ENCODE results near the gene FAM171A1.
A peak's percentile ranks its signal among the peaks of the same experiment; 100 is the strongest.

FAM171A1 gene

DNA sequence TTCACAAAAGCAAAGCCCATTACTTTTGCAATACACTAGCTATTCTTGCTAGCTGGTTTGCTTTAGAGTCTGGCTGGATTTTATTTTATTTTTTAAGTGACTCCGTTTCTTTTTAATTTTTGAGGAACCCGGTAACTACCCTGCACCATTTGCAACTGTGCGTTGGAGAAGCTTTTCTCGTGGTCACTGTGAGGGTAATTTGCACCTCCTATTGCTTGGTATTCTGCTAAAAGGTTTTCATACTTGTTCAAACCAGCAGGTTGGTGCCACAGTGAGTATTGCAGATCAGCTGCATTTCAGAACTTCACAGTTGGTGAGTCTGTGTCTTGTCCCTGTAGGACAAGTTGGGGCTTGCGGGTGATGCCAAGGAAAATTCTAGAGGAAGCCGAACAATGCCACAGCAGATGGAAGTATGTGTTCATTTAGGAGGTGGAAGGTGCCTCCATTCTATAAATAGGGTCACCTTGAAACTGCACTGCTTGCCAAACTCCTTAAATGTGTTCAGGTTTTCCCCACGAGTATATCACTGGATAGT is 198.7 kb downstream of the FAM171A1 start:
- no peaks in the 10 kb centered on the region for H3K9me3 ChIP-seq (ENCODE audit: control insufficient read depth in 1 of 2, low read length in 2 of 2)
- H3K36me3 ChIP-seq (ENCODE audit: control insufficient read depth in 1 of 2, insufficient read depth in 2 of 2, low read length in 2 of 2): no peaks in the 10 kb centered on the region
- H3K4me1 ChIP-seq (ENCODE audit: control insufficient read depth in 1 of 2, insufficient read depth in 2 of 2, low read length in 2 of 2): peaks cover 6% of the 10 kb centered on the region in 2 donors
- H3K27me3 ChIP-seq (ENCODE audit: low read depth, low read length): no peaks in the 10 kb centered on the region
- no peak overlapping the region for H3K4me3 ChIP-seq (ENCODE audit: low read depth in 1 of 2, low read length in 2 of 2)
- H3K27ac ChIP-seq (ENCODE audit: low read length): no peak overlapping the region

DNA sequence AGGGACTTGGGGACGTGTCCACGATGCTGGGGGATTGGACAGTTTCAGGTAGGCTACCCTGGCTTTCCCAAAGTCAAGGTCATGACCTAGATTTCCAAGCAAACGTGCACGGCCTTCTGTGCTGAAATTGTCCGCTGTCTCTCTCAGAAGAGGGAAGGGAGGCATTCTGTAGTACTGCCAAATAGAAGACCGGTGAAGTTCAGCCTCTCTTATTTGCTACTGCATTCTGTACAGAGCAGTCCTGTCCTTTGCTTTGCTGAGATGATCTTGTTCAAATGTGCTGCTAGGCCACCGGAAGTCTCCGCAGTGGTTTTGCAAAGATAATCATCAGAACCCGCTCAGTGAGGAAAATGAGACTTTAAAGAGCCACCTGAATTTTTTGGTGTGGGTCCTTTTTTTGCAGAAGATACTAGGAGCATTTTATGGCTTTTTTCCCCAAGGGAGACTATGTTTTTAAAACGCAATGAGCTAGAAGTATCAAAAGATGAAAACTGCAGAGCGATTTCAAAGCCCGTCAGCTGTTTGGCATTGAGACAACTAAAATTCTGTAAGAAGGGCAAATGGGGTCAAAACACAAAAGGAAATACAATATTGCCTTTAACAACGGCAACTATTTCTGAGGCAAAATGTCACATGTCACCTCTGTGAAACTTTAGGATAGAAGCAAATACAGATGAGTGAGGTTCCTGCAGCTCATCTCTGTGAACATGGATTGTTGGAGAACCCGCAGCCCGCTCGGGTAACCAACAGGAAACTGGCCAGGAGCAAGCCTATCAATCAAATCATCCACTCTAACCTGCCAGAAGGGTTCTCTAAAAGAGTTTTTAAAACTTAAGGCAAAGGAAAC is 201.3 kb downstream of the FAM171A1 start:
- no peak overlapping the region for H3K27ac ChIP-seq (ENCODE audit: low read length)
- H3K4me3 ChIP-seq (ENCODE audit: low read depth in 1 of 2, low read length in 2 of 2): peak overlapping the region in 1 of 2 donors; percentile 15
- H3K9me3 ChIP-seq (ENCODE audit: control insufficient read depth in 1 of 2, low read length in 2 of 2): no peaks in the 10 kb centered on the region
- peaks cover 11 to 17% of the 10 kb centered on the region in 2 donors for H3K4me1 ChIP-seq (ENCODE audit: control insufficient read depth in 1 of 2, insufficient read depth in 2 of 2, low read length in 2 of 2)
- H3K27me3 ChIP-seq (ENCODE audit: low read depth, low read length): no peaks in the 10 kb centered on the region
- no peaks in the 10 kb centered on the region for H3K36me3 ChIP-seq (ENCODE audit: control insufficient read depth in 1 of 2, insufficient read depth in 2 of 2, low read length in 2 of 2)

DNA sequence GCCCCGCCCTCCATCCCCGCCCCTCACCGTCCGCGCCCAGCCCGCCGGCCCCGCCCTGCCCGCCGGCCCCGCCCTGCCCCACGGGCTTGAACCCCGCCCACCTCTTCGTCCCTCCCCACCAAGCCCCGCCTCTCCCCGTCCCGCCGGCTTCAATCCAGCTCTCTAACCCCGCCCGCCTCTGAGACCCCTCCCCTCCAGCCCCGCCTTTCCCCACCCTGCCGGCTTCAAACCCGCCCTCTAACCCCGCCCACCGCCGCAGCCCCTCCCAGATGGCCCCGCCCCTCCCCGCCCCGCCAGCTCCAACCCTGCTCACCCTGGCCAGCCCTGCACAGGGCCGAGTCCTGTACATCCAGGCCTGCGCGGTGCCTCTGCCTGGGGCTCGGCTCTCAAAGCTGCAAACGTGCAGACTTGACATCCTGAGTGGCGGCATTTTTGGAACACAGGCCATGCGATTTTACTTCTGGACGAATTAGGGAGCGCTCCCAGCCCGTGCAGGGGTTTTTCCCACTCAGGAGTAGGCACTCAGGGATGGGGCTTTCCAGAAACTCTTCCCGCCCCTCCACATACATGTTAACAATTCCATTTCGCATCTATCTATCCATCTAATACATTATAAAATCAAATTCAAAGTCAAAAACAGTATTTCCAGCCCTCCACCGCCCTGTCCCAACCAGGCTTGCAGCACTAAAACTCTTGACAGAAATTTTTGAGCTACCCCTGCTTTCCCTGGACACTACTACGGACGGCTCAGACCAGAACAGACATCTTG is 202.1 kb downstream of the FAM171A1 start:
- H3K27ac ChIP-seq (ENCODE audit: low read length): no peak overlapping the region
- H3K9me3 ChIP-seq (ENCODE audit: control insufficient read depth in 1 of 2, low read length in 2 of 2): no peaks in the 10 kb centered on the region
- H3K27me3 ChIP-seq (ENCODE audit: low read depth, low read length): no peaks in the 10 kb centered on the region
- H3K4me3 ChIP-seq (ENCODE audit: low read depth in 1 of 2, low read length in 2 of 2): peak overlapping the region in 1 of 2 donors; percentile 15
- no peaks in the 10 kb centered on the region for H3K36me3 ChIP-seq (ENCODE audit: control insufficient read depth in 1 of 2, insufficient read depth in 2 of 2, low read length in 2 of 2)
- H3K4me1 ChIP-seq (ENCODE audit: control insufficient read depth in 1 of 2, insufficient read depth in 2 of 2, low read length in 2 of 2): peaks cover 11 to 17% of the 10 kb centered on the region in 2 donors

DNA sequence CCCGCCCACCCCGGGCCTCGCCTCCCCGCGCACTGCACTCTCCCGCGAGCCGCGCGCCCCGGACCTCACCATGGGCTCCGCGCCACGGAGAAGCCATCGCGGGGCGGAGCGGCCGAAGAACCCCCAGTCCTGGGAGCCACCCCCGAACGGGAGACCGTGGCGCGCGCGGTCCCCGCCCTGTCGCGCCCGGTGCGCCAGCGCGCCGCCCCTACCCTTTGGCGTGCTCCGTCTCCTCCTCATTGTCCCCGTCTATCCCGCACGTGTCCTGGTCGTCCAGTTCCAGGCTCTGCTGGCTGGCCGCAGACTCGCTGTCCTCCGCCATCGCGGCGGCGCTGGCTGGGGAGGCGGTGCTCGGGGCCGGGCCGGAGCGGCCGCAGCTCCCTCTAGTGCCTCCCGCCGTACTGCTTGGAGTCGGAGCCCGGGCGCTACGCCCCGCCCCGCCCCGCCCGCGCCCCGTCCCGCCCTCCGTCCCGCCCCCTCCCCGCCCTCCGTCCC is 202.8 kb downstream of the FAM171A1 start, which contains the start of gene NMT2:
Gene NMT2, minus strand, starts transcription at position 403 of the 495 bp plus-strand sequence. Its CDS starts 81 bp downstream, at position 322.
- Histone ChIP-seq H3K4me3 (ENCODE audit: low read depth in 1 of 2, low read length in 2 of 2) (peak within 1 kb of the TSS; percentile 81 to 87), H3K9me3 (ENCODE audit: control insufficient read depth in 1 of 2, low read length in 2 of 2) (no peaks in the 10 kb centered on the region), H3K4me1 (ENCODE audit: control insufficient read depth in 1 of 2, insufficient read depth in 2 of 2, low read length in 2 of 2) (peaks cover 11 to 17% of the 10 kb centered on the region in 2 donors), H3K27ac (ENCODE audit: low read length) (no peak within 1 kb of the TSS), H3K27me3 (ENCODE audit: low read depth, low read length) (no peaks in the 10 kb centered on the region), H3K36me3 (ENCODE audit: control insufficient read depth in 1 of 2, insufficient read depth in 2 of 2, low read length in 2 of 2) (no peaks in the 10 kb centered on the region)

DNA sequence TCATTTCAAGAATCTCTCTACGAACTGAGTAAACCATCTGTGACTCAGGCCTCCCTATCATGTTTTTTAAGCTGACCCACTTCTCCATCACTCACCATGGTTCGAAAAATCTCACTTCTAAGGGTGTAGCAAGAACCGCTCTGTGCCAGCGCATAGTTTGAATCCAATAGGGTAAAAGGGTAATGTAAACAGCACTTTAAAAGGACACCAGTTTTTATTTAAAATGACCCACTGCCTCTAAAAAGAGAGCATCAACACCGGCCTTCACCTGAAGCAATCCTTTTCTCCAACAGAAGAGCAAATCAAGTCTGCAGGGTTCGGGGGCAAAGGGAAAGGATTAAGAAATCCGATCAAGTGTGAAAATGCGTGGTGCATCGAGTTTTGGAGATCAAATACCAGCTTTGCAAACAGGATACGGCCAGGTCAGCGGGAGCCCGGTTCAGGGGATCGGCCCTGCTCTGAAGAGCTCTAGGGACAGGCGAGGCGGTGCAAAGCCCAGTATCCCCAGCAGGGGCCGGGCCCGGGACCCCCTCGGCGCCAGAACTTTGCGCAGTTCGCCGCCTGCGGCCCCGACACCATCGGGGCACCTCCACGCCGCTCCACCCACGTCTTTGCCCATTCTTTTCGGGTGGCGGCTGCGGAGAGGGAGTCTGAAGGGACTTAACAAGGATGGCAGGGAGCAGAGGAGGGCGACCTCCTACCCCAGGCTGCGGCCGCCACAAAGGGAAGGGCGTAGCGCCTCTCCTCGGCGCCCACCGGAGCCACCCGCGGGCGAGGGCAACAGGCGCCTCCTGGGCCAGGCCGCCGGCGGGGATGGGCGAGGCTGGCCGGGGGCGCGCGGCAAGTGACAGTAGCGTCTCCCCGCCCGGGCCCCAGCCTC is 203.4 kb downstream of the FAM171A1 start:
- Histone ChIP-seq H3K27me3 (ENCODE audit: low read depth, low read length) (no peaks in the 10 kb centered on the region), H3K4me1 (ENCODE audit: control insufficient read depth in 1 of 2, insufficient read depth in 2 of 2, low read length in 2 of 2) (peaks cover 11 to 17% of the 10 kb centered on the region in 2 donors), H3K4me3 (ENCODE audit: low read depth in 1 of 2, low read length in 2 of 2) (peak overlapping the region; percentile 81 to 87), H3K9me3 (ENCODE audit: control insufficient read depth in 1 of 2, low read length in 2 of 2) (no peaks in the 10 kb centered on the region), H3K36me3 (ENCODE audit: control insufficient read depth in 1 of 2, insufficient read depth in 2 of 2, low read length in 2 of 2) (no peaks in the 10 kb centered on the region), H3K27ac (ENCODE audit: low read length) (no peak overlapping the region)

DNA sequence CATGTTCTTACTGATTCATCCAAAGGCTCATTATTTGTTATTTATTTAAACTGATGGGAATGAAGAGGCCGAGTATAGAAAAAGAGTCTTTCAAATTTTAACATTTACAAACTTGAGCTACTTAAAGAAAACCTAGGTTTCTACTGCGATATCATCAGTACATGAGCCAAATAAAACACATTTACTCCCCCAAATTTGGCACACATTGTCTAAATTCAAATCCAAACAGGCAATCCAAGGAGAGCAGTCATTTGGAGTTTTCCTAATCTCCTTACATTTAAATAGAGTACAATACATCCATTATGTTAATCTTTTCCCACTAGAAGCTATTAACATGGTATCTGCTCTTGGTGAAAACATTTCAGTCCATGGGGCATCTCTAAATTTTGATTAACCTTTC is 204.8 kb downstream of the FAM171A1 start:
- Histone ChIP-seq H3K9me3 (ENCODE audit: control insufficient read depth in 1 of 2, low read length in 2 of 2) (no peaks in the 10 kb centered on the region), H3K4me1 (ENCODE audit: control insufficient read depth in 1 of 2, insufficient read depth in 2 of 2, low read length in 2 of 2) (peaks cover 11 to 17% of the 10 kb centered on the region in 2 donors), H3K36me3 (ENCODE audit: control insufficient read depth in 1 of 2, insufficient read depth in 2 of 2, low read length in 2 of 2) (no peaks in the 10 kb centered on the region), H3K27me3 (ENCODE audit: low read depth, low read length) (no peaks in the 10 kb centered on the region), H3K4me3 (ENCODE audit: low read depth in 1 of 2, low read length in 2 of 2) (peak overlapping the region in 1 of 2 donors; percentile 87), H3K27ac (ENCODE audit: low read length) (no peak overlapping the region)

DNA sequence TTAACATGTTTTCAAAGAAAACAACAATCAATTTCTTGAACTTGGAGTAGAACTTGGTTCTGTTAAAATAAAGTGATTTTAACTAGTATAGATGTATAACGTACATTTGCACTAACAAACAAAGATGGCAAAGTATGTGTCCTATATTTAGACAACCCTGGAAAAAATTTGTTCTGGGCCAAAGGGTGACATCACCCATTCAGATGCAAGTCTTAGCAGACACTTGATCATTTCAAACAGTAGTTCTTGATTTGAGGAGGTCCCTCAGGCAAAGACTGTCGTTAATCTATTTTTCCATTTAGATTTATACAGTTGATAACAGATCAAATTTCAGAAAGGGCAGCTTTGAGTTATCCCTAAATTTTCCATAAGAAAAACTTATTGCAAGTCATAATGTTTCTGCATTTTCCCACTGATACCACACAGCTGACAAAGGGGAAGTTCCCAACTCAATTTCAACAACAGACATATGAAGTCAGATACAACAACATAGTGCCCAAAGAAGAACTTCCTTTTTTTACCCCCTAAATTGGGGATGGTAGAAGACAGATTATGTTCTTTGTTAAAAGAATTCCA is 207.7 kb downstream of the FAM171A1 start:
- Histone ChIP-seq H3K9me3 (ENCODE audit: control insufficient read depth in 1 of 2, low read length in 2 of 2) (no peaks in the 10 kb centered on the region), H3K4me1 (ENCODE audit: control insufficient read depth in 1 of 2, insufficient read depth in 2 of 2, low read length in 2 of 2) (peaks cover 5 to 10% of the 10 kb centered on the region in 2 donors), H3K27ac (ENCODE audit: low read length) (no peak overlapping the region), H3K27me3 (ENCODE audit: low read depth, low read length) (no peaks in the 10 kb centered on the region), H3K4me3 (ENCODE audit: low read depth in 1 of 2, low read length in 2 of 2) (no peak overlapping the region), H3K36me3 (ENCODE audit: control insufficient read depth in 1 of 2, insufficient read depth in 2 of 2, low read length in 2 of 2) (no peaks in the 10 kb centered on the region)

Measured in muscle layer of duodenum (tissue), 2 donors.